Parathyroid adenoma (tissue), 2 donors: Measurements from ENCODE around the gene RASSF3.

Experiments used
- H2AFZ ChIP-seq: fragments of 300-600 bp; sonication (generic); one replicate; pipeline ENCODE4 v1.7.0; 2017; ENCODE audit warnings: antibody characterized with exemption, mild to moderate bottlenecking
- H3K27ac ChIP-seq: fragments of 300-600 bp; sonication (generic); one replicate; pipeline ENCODE4 v1.7.0; 2017
- H3K27me3 ChIP-seq: fragments of 300-600 bp; sonication (generic); one replicate; pipeline ENCODE4 v1.7.0; 2017; ENCODE audit warnings: low read length; ENCODE audit not compliant: control insufficient read depth, insufficient read depth
- H3K36me3 ChIP-seq: fragments of 300-600 bp; sonication (generic); one replicate; pipeline ENCODE4 v1.7.0; 2017; ENCODE audit warnings: low read length; ENCODE audit not compliant: control insufficient read depth, insufficient read depth
- H3K4me1 ChIP-seq: fragments of 300-600 bp; sonication (generic); one replicate; pipeline ENCODE4 v1.7.0; 2017; ENCODE audit warnings: control low read depth
- H3K4me2 ChIP-seq: fragments of 300-600 bp; sonication (generic); one replicate; pipeline ENCODE4 v1.7.0; 2017; ENCODE audit warnings: low read length
- H3K4me3 ChIP-seq: fragments of 300-600 bp; sonication (generic); one replicate; pipeline ENCODE4 v1.7.0; 2017; ENCODE audit warnings: low read depth, low read length
- H3K79me2 ChIP-seq: fragments of 300-600 bp; sonication (generic); one replicate; pipeline ENCODE4 v1.7.0; 2017; ENCODE audit warnings: control low read depth
- H3K9ac ChIP-seq: fragments of 300-600 bp; sonication (generic); one replicate; pipeline ENCODE4 v1.7.0; 2017; ENCODE audit warnings: mild to moderate bottlenecking
- H3K9me3 ChIP-seq: fragments of 300-600 bp; sonication (generic); one replicate; pipeline ENCODE4 v1.7.0; 2017; ENCODE audit warnings: low read length; ENCODE audit not compliant: control insufficient read depth
- TF ChIP-seq, protein P1 (sequence below): fragments of 300-600 bp; sonication (generic); IDR thresholded peaks from one replicate; pipeline ENCODE4 v1.7.0; 2017; ENCODE audit warnings: antibody characterized with exemption, mild to moderate bottlenecking
- donor health status: primary hyperparathyroidism.

RASSF3 gene

GRCh38 chr12:64610079-64610659, at the start of gene RASSF3:
Gene RASSF3, plus strand, starts transcription at chr12:64610495. Its CDS starts 138 bp downstream, at chr12:64610633.
- peak within 1 kb of the TSS; percentile 82 for H3K4me2 ChIP-seq

DNA sequence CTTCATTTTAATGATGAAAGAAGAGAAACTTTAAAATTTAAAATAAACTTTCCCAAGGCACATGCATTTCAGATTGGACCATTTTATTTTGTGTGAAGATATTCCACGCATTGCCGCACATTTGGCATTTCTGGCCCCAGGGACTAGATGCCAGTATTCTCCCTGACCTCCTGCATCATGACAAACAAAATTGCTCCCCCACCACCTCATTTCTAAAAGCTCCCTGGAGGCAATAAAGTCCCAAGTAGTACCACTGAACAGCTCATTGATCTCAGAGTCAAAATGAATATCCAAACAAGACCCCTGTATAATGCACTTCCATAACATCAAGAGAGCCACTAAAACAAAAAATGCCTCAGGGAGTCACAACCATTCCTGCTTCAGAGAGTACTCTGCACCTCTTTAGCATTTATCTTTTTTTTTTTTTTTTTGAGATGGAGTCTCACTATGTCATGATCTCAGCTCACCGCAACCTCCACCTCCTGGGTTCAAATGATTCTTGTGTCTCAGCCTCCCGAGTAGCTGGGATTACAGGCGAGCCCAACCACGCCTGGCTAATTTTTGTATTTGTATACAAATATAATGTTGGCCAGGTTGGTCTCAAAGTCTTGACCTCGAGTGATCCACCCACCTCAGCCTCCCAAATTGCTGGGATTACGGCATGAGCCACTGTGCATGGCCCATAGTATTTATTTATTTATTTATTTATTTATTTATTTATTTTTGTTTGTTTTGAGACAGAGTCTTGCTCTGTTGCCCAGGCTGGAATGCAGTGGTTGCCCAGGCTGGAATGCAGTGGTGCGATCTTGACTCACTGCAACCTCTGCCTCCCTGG, 48.8 kb upstream of the RASSF3 start:
- Histone ChIP-seq H3K9me3 (no peaks in the 10 kb centered on the region), H3K36me3 (no peaks in the 10 kb centered on the region), H3K9ac (no peak overlapping the region), H3K4me3 (no peak overlapping the region), H3K27ac (no peak overlapping the region), H3K27me3 (no peaks in the 10 kb centered on the region), H3K4me1 (no peaks in the 10 kb centered on the region), H3K79me2 (no peaks in the 10 kb centered on the region), H3K4me2 (no peak overlapping the region), H2AFZ (no peak overlapping the region)
- TF ChIP-seq, protein P1, sequence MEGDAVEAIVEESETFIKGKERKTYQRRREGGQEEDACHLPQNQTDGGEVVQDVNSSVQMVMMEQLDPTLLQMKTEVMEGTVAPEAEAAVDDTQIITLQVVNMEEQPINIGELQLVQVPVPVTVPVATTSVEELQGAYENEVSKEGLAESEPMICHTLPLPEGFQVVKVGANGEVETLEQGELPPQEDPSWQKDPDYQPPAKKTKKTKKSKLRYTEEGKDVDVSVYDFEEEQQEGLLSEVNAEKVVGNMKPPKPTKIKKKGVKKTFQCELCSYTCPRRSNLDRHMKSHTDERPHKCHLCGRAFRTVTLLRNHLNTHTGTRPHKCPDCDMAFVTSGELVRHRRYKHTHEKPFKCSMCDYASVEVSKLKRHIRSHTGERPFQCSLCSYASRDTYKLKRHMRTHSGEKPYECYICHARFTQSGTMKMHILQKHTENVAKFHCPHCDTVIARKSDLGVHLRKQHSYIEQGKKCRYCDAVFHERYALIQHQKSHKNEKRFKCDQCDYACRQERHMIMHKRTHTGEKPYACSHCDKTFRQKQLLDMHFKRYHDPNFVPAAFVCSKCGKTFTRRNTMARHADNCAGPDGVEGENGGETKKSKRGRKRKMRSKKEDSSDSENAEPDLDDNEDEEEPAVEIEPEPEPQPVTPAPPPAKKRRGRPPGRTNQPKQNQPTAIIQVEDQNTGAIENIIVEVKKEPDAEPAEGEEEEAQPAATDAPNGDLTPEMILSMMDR: no peak

More at GRCh38 chr12:64610079-64610659, at the start of gene RASSF3:
- TF ChIP-seq, protein P1: no peak
- H3K4me3 ChIP-seq: peak within 1 kb of the TSS; percentile 64
- H2AFZ ChIP-seq: peak within 1 kb of the TSS; percentile 98
- H3K79me2 ChIP-seq: no peaks in the 10 kb centered on the region
- no peaks in the 10 kb centered on the region for H3K9me3 ChIP-seq
- no peaks in the 10 kb centered on the region for H3K36me3 ChIP-seq
- H3K9ac ChIP-seq: peak within 1 kb of the TSS; percentile 69
- peak within 1 kb of the TSS; percentile 65 for H3K27ac ChIP-seq
- no peaks in the 10 kb centered on the region for H3K27me3 ChIP-seq
- peaks cover 7% of the 10 kb centered on the region for H3K4me1 ChIP-seq

GRCh38 chr12:64566122-64566521, 44.2 kb upstream of the RASSF3 start:
- H2AFZ ChIP-seq: no peak overlapping the region
- no peak overlapping the region for H3K9ac ChIP-seq
- no peak overlapping the region for H3K4me3 ChIP-seq
- no peak overlapping the region for H3K4me2 ChIP-seq
- H3K36me3 ChIP-seq: no peaks in the 10 kb centered on the region
- H3K9me3 ChIP-seq: no peaks in the 10 kb centered on the region
- H3K79me2 ChIP-seq: no peaks in the 10 kb centered on the region
- no peak overlapping the region for H3K27ac ChIP-seq
- no peaks in the 10 kb centered on the region for H3K27me3 ChIP-seq
- TF ChIP-seq, protein P1: no peak
- H3K4me1 ChIP-seq: no peaks in the 10 kb centered on the region

GRCh38 chr12:64566831-64567517, 43.3 kb upstream of the RASSF3 start:
- H2AFZ ChIP-seq: no peak overlapping the region
- H3K4me1 ChIP-seq: no peaks in the 10 kb centered on the region
- no peaks in the 10 kb centered on the region for H3K9me3 ChIP-seq
- no peak overlapping the region for H3K9ac ChIP-seq
- H3K27ac ChIP-seq: no peak overlapping the region
- TF ChIP-seq, protein P1: no peak
- H3K79me2 ChIP-seq: no peaks in the 10 kb centered on the region
- no peaks in the 10 kb centered on the region for H3K36me3 ChIP-seq
- H3K27me3 ChIP-seq: no peaks in the 10 kb centered on the region
- H3K4me3 ChIP-seq: no peak overlapping the region
- no peak overlapping the region for H3K4me2 ChIP-seq
